Endothelial cell of umbilical vein (primary cell): ENCODE measurements around the gene SLC38A10. TPM values are rescaled to one million over a fixed set of nuclear protein-coding genes. Genes with fewer than 3 reads are reported as not detected.

ENCODE experiments used
- BruUV-seq: library from RNA; stranded (reverse); fragments of 400-500 nt; replicated peaks from 2 replicates; lab custom pipeline; 2021; lab: Mats Ljungman, UMichigan
- CTCF ChIA-PET: fragments of 300-600, 350-600 bp; sonication (Branson Sonifier 250); formaldehyde crosslinking; loops from one replicate; lab custom pipeline; 2021; ENCODE audit warnings: antibody characterized with exemption, inconsistent platforms; lab: Charles Lee
- POLR2A ChIA-PET: fragments of 300-600, 350-600 bp; sonication (Branson Sonifier 250); formaldehyde crosslinking; loops from one replicate; lab custom pipeline; 2021; ENCODE audit warnings: antibody characterized with exemption, inconsistent platforms; lab: Charles Lee
- DNase-seq: peaks from one replicate; pipeline ENCODE4 v3.0.0-alpha.2; 2011; ENCODE audit warnings: low read depth, low spot score
- FAIRE-seq: peaks from 2 replicates; lab custom pipeline; 2011; peaks lifted over from hg19 to GRCh38; lab: Jason Lieb, UNC
- H2AFZ ChIP-seq: 2 replicates; pipeline ENCODE4 v1.6.0; 2012; ENCODE audit warnings: low read depth, low read length, control low read depth, inconsistent platforms
- H3K27ac ChIP-seq: 2 replicates; pipeline ENCODE4 v1.5.1; 2011; ENCODE audit warnings: low read depth, mild to moderate bottlenecking, control low read depth, low read length, moderate library complexity; ENCODE audit not compliant: insufficient read depth
- H3K27me3 ChIP-seq, 2 experiments: 2 replicates each; pipeline versions ENCODE4 v1.6.0 to v1.6.1; 2011; ENCODE audit warnings: low read length in 2 of 2, mixed read lengths in 1 of 2; ENCODE audit not compliant: control insufficient read depth in 2 of 2, insufficient read depth in 2 of 2
- H3K36me3 ChIP-seq, 2 experiments: 2 replicates in 1 of 2; 3 replicates in 1 of 2; pipeline ENCODE4 v1.5.1; 2011; ENCODE audit warnings: low read length in 2 of 2, mild to moderate bottlenecking in 1 of 2, moderate library complexity in 1 of 2; ENCODE audit not compliant: control insufficient read depth in 2 of 2, insufficient read depth in 2 of 2; ENCODE audit errors: extremely low read depth in 1 of 2
- H3K4me1 ChIP-seq: 3 replicates; pipeline ENCODE4 v1.5.1; 2011; ENCODE audit warnings: mild to moderate bottlenecking, low read length; ENCODE audit not compliant: control insufficient read depth, insufficient read depth; ENCODE audit errors: extremely low read depth
- H3K4me2 ChIP-seq: 2 replicates; pipeline ENCODE4 v1.6.1; 2011; ENCODE audit warnings: low read length, control low read depth, mixed read lengths; ENCODE audit not compliant: insufficient read depth
- H3K4me3 ChIP-seq, 3 experiments: fragments of 200-600 bp in 1 of 3; sonication (generic), shearing (Covaris generic) in 1 of 3; replicated peaks in 1 of 3; 2 replicates each; pipeline ENCODE4 v1.5.1; 2011 to 2016; ENCODE audit warnings: control low read depth in 3 of 3, low read length in 3 of 3, mild to moderate bottlenecking in 2 of 3, inconsistent platforms in 1 of 3, low read depth in 1 of 3, moderate library complexity in 1 of 3; ENCODE audit not compliant: insufficient read depth in 1 of 3
- H3K79me2 ChIP-seq: 2 replicates; pipeline ENCODE4 v1.6.0; 2012; ENCODE audit warnings: low read length, inconsistent platforms; ENCODE audit not compliant: control insufficient read depth, insufficient read depth
- H3K9ac ChIP-seq: replicated peaks from 2 replicates; pipeline ENCODE3; 2011; ENCODE audit warnings: low read length, control low read depth; ENCODE audit not compliant: insufficient read depth; ENCODE audit errors: extremely low read depth
- H3K9me1 ChIP-seq: replicated peaks from 3 replicates; pipeline ENCODE4 v1.6.0; 2011; ENCODE audit warnings: mild to moderate bottlenecking, low read length; ENCODE audit not compliant: control insufficient read depth, insufficient read depth; ENCODE audit errors: extremely low read depth
- H3K9me3 ChIP-seq: replicated peaks from 2 replicates; pipeline ENCODE4 v1.5.1; 2012; ENCODE audit warnings: low read length, inconsistent platforms; ENCODE audit not compliant: control insufficient read depth, insufficient read depth
- H4K20me1 ChIP-seq: replicated peaks from 2 replicates; pipeline ENCODE3; 2011; ENCODE audit warnings: mild to moderate bottlenecking, low read length; ENCODE audit not compliant: control insufficient read depth, insufficient read depth; ENCODE audit errors: extremely low read depth
- GATA2 ChIP-seq: IDR thresholded peaks from 2 replicates; pipeline ENCODE4 v1.7.0; 2011; ENCODE audit warnings: low read depth, mild to moderate bottlenecking, moderate library complexity, mixed read lengths, low read length; ENCODE audit not compliant: insufficient read length, insufficient read depth
- MAX ChIP-seq: IDR thresholded peaks from 2 replicates; pipeline ENCODE4 v1.6.1; 2011; ENCODE audit not compliant: insufficient read depth, insufficient read length
- POLR2A ChIP-seq: IDR thresholded peaks from 2 replicates; pipeline ENCODE4 v1.6.1; 2012; ENCODE audit warnings: low read depth, mild to moderate bottlenecking, control low read depth, low read length
- dilution Hi-C: fragments of 300-500 bp; cut with MboI; formaldehyde crosslinking; loops from one replicate; pipeline ENCODE4 v1.15.0; 2019; ENCODE audit warnings: low sequenced_read_pairs; ENCODE audit not compliant: extremely low pct_ligation_motif_present
- intact Hi-C: fragments of 100-400 bp; cut with micrococcal nuclease; formaldehyde crosslinking; loops from one replicate; pipeline ENCODE4 v1.10.0; 2022
- polyA plus RNA-seq, 4 experiments: library from polyadenylated mRNA; depleted of rRNA in 3 of 4; stranded (reverse) in 3 of 4; unstranded in 1 of 4; fragments of >200 nt; gene quantifications; 2 replicates each; pipeline versions ENCODE4 v1.2.1 to v1.2.3, GENCODE V29; 2011 to 2012; ENCODE audit warnings: missing spikeins in 1 of 4
- total RNA-seq: library from RNA; stranded (reverse); gene quantifications from 2 replicates; pipeline ENCODE4 v1.2.3, GENCODE V29; 2021

The SLC38A10 gene
- total and polyA plus RNA-seq, 2 donors (not counting 3 experiments of a cell fraction or from before 2014, with no cell fraction given) = 72.7 to 113 TPM

GRCh38 chr17:81195941-81196495, 99.1 kb downstream of the SLC38A10 start:
- Histone ChIP-seq H3K27me3 (no peaks in the 10 kb centered on the region), H3K4me3 (no peak overlapping the region), H3K9ac (no peak overlapping the region), H3K79me2 (no peaks in the 10 kb centered on the region), H4K20me1 (no peaks in the 10 kb centered on the region), H3K9me1 (no peaks in the 10 kb centered on the region), H3K27ac (no peak overlapping the region), H3K4me2 (no peak overlapping the region), H3K36me3 (peaks cover 0 to 5% of the 10 kb centered on the region in 2 experiments), H3K4me1 (no peaks in the 10 kb centered on the region), H3K9me3 (no peaks in the 10 kb centered on the region), H2AFZ (no peak overlapping the region)
- BruUV-seq = no TSS peak
- intact Hi-C loops (no loop called here), dilution Hi-C loops (no loop called here)
- ChIA-PET POLR2A (no interaction called here), CTCF (interaction anchor here (1.5 kb wide), 1 partner anchor 16 kb away, joined by 3 read pairs; no protein-coding TSS in a partner anchor)
- DNase-seq (no peak), FAIRE-seq (no peak)
- TF ChIP-seq POLR2A (no peak), MAX (no peak), GATA2 (no peak)

Other genes with a start within 250 kb of the SLC38A10 start
- gene PVALEF, start 129.8 kb downstream of the SLC38A10 start, total RNA-seq = not detected in 2 replicates
- not detected in 2 replicates for gene PVALEF, start 129.8 kb downstream of the SLC38A10 start, polyA plus RNA-seq
- gene AATK, start 129.1 kb downstream of the SLC38A10 start, total RNA-seq = 1.00 and 1.5 TPM in 2 replicates
- 0.69 and 0.94 TPM in 2 replicates for gene AATK, start 129.1 kb downstream of the SLC38A10 start, polyA plus RNA-seq
- 17.9 and 19.7 TPM in 2 replicates for gene CEP131, start 72.3 kb downstream of the SLC38A10 start, total RNA-seq
- gene CEP131, start 72.3 kb downstream of the SLC38A10 start, polyA plus RNA-seq = 5.1 and 5.3 TPM in 2 replicates
- 35.6 and 41.6 TPM in 2 replicates for gene TEPSIN, start 56.3 kb downstream of the SLC38A10 start, total RNA-seq
- gene TEPSIN, start 56.3 kb downstream of the SLC38A10 start, polyA plus RNA-seq = 45.3 and 55.4 TPM in 2 replicates
- 61.5 and 69.9 TPM in 2 replicates for gene NDUFAF8, start 56.0 kb downstream of the SLC38A10 start, total RNA-seq
- gene NDUFAF8, start 56.0 kb downstream of the SLC38A10 start, polyA plus RNA-seq = 76.2 and 83.9 TPM in 2 replicates
- gene BAHCC1, start 100.2 kb upstream of the SLC38A10 start, total RNA-seq = 10.3 and 11.6 TPM in 2 replicates
- gene BAHCC1, start 100.2 kb upstream of the SLC38A10 start, polyA plus RNA-seq = 4.7 and 7.1 TPM in 2 replicates
- gene ACTG1, start 217.5 kb upstream of the SLC38A10 start, total RNA-seq = 6,127 and 6,180 TPM in 2 replicates
- 7,850 and 10,663 TPM in 2 replicates for gene ACTG1, start 217.5 kb upstream of the SLC38A10 start, polyA plus RNA-seq
- gene FSCN2, start 233.1 kb upstream of the SLC38A10 start, total RNA-seq = 0.58 and 0.71 TPM in 2 replicates
- 0.32 and 0.46 TPM in 2 replicates for gene FSCN2, start 233.1 kb upstream of the SLC38A10 start, polyA plus RNA-seq